Peyer's patch (tissue), 4 donors: ENCODE measurements around the gene XRRA1.

Source experiments
- POLR2A ChIP-seq, 2 donors: fragments of 450-650 bp; IDR thresholded peaks; one replicate each; pipeline ENCODE4 v1.5.1; 2017; ENCODE audit warnings: antibody characterized with exemption in 2 of 2, mild to moderate bottlenecking in 2 of 2, moderate library complexity in 2 of 2
- TF ChIP-seq, protein P1 (sequence below), 6 experiments: fragments of 450-650 bp in 4 of 6; fragments of 200-600 bp in 2 of 6; sonication (generic) in 1 of 6; IDR thresholded peaks; one replicate each; pipeline ENCODE4 v1.5.1; 2017 to 2019; ENCODE audit warnings: antibody characterized with exemption in 6 of 6, mild to moderate bottlenecking in 3 of 6, moderate library complexity in 1 of 6

DNA sequence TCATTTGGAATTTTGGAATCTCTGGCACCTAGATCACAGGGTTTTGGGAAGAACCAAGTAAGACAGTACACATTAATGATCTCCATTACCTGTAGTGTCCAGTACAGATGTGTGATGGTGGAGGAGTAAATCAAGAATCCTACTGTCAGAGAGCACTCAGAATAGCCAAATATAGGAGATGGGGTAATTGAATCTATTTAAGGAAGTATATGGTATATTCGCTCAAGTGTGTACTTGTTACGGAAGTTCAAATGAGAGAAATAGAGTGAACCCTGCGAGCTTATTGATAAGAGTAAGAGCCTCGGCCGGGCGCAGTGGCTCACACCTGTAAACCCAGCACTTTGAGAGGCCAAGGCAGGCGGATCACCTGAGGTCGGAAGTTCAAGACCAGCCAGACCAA, 2.3 kb upstream of the XRRA1 start:
- TF ChIP-seq, protein P1, sequence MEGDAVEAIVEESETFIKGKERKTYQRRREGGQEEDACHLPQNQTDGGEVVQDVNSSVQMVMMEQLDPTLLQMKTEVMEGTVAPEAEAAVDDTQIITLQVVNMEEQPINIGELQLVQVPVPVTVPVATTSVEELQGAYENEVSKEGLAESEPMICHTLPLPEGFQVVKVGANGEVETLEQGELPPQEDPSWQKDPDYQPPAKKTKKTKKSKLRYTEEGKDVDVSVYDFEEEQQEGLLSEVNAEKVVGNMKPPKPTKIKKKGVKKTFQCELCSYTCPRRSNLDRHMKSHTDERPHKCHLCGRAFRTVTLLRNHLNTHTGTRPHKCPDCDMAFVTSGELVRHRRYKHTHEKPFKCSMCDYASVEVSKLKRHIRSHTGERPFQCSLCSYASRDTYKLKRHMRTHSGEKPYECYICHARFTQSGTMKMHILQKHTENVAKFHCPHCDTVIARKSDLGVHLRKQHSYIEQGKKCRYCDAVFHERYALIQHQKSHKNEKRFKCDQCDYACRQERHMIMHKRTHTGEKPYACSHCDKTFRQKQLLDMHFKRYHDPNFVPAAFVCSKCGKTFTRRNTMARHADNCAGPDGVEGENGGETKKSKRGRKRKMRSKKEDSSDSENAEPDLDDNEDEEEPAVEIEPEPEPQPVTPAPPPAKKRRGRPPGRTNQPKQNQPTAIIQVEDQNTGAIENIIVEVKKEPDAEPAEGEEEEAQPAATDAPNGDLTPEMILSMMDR (IDR thresholded peaks at IDR 0.05): no peak
- no peak for TF ChIP-seq POLR2A (IDR thresholded peaks at IDR 0.05)
